Measurements from ENCODE around the gene ACTL7B. TPM values are rescaled to one million over a fixed set of nuclear protein-coding genes. Genes with fewer than 3 reads are reported as not detected.

ACTL7B gene
- total and polyA plus RNA-seq, 2 of the 8 experiments (the other 6 are each of a cell fraction or from before 2014, with no cell fraction given): not detected

- TF ChIP-seq SIN3A (conservative IDR thresholded peaks at IDR 0.05 in 1 of 2, IDR thresholded peaks at IDR 0.05 in 1 of 2; ENCODE audit: low read depth in 1 of 2, low read length in 2 of 2) (no peak), MAFK (IDR thresholded peaks at IDR 0.05; ENCODE audit: low read depth, low read length) (no peak), KDM4A (IDR thresholded peaks at IDR 0.05; ENCODE audit: low read depth, low read length, severe bottlenecking) (no peak)
These were observed 9.8 kb downstream of the ACTL7B start (continued) for GRCh38 chr9:108845947-108846346.
